HT1080 (cell line): Measurements from ENCODE around the gene TGM2. TPM values are rescaled to one million over a fixed set of nuclear protein-coding genes. Genes with fewer than 3 reads are reported as not detected.
A peak's percentile ranks its signal among the peaks of the same experiment; 100 is the strongest.

Experiments used
- DNase-seq: peaks from one replicate; pipeline ENCODE4 v3.0.0-alpha.2; 2015; ENCODE audit warnings: low read depth
- total RNA-seq: library from RNA; depleted of rRNA; stranded (reverse); fragments of >200 nt; shearing (Covaris generic); gene quantifications from 2 replicates; pipeline ENCODE4 v1.2.3, GENCODE V29; 2014

Gene TGM2
- total RNA-seq, 1 experiment from 2014 or later = 146 TPM

DNA sequence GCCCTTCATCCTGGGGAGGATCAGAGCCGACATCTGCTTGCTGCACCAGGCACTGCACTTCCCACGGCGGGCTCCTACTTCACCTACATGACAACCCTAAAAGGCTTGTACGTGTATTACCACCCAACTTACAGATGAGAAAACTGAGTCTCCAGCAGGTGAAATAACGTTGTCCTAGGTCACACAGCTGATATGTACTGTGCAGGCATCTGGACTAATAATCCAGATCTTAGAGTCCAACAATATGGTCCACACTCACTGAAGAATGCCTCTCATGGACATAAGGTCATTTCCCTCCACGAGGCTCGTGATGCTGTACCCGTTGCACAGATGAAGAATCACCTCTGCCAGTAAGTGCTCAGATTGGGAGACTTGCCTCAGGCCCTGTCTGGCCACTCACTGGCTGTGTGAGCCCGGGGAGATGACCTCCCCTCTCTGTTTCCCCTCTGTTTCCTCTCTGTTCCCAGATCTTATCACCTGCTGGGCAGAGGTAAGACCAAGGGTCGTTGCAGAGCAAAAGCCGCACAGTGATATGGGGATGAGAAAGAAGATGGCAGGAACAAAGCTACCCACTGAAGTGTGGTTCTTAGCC, 32.1 kb downstream of the TGM2 start:
- no peak for DNase-seq

DNA sequence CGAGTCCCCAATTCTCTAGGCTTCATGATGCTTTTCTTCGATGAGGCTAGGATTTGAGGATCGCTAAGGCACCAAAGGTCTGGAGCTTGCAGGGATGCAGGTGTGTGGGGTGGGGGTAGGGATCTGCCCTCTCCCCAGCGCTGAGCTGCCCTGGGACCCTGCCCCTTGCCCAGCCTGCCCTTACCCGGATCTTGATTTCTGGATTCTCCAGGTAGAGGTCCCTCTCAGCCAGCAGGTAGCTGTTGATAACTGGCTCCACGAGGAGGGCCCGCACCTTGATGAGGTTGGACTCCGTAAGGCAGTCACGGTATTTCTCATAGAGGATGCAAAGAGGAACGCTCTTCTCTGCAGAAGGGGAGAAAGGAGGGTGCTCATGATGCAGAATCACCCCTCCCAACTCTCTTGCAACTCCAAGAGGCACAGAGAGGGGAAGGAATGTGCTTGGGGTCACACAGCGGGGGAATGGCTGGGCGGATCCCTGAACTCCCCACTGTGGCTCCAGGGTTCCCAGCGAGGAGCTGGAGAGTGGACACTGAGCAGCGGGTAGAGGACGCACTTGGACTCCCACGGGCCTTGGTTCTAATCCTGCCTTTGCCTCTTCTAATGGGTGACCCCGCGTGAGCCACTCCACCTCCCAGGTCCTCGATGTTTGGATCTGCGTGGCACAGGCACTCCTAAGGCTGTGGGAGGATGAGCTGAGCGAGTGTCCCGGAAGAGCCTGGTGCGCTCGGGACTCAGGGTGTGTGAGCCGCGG, 32.7 kb downstream of the TGM2 start:
- DNase-seq = no peak

DNA sequence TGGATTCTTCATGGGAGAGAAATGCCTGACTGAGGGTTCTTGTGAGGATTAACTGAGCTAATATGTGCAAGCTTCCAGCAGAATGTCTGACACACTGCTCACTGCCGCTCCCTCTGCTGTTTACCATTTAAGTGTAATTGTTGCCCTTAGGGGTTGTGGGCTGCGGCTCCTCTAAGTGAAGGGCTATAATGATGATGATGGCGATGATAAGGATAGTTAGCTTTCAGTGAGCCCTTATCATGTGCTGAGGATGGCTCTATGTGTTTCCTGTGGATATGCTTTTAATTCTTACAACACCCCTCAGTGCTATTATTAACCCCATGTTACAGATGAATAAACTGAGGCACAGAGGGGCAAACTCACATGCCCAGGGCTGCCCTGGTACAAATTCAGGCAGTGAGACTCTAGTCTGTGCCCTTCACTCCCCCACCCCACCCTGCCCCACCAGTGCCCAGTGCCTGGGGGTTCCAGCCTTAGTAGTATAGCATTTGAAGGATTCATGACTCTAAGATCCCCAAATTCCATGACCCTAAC, 33.4 kb downstream of the TGM2 start:
- no peak for DNase-seq

DNA sequence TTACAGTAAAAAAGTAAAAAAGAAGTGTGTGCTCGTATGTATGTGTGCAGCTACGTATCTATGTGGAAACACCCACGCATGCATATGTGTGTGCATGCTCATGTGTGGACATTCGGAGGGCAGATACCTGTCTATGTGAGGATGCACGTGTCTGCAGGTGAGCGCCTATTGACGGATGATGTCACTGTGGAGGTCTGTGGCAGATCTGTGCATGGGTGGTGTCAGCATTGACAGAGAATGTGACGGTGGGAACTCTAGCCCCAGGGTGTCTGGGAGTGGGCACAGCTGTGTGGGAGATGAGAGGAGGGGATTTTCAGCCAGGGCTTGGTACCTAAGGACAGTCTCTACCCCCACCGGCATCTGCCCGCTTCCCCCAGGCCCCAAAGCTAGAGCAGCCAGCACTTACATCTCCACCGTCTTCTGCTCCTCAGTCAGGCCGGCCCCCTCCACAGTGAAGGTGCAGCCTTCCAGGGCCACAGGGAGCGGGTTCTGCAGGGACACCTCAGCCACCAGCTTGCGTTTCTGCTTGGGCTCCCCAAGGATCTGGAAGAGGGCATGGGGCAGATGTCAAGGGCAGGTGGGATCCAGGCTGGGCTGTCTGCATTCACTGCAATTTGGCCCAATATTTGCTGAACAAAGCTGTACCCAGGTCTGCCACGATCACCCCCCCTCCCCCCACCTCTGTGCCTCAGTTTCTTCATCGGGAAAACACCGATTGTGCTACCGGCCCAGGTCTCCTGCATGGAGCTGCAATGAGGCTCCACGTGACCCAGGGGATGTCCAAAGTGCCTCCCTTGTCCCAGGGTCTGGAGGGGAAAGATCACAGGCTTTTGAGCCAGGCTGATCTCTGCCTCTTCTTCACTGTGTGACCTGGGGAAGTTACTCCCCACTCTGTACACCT, 34.1 kb downstream of the TGM2 start:
- no peak for DNase-seq

DNA sequence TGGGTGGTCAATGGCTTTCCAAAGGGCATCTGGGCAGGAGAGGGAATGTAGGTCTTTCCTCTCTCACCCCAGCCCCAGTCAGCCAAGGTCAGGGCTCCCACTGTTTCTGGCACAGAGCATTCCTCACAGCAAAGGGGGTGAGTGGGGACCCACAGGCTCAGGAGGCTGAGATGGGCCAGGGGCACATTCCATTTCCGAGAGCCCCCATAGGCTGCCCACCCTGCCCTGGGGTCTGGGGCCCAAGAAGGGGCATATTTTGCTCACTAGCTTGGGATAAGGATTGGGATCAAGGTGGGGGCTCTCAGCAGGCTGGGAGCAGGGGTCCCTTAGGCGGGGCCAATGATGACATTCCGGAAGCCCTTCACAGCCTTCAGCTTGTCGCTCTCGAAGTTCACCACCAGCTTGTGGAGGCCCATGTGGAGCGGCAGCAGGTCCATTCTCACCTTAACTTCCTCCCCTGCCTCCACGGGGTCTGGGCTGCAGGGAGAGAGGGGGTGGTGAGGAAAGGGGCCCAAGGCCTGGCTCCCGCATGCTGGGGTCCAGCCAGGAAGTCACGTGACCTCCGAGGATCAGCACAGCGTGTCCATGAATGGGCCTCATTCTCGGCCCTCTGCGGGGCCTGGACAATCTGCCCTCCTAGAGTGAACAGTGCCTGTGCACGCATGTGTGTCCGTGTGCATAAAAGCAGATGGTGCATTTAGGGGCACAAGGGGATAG, 35.0 kb downstream of the TGM2 start:
- no peak for DNase-seq

DNA sequence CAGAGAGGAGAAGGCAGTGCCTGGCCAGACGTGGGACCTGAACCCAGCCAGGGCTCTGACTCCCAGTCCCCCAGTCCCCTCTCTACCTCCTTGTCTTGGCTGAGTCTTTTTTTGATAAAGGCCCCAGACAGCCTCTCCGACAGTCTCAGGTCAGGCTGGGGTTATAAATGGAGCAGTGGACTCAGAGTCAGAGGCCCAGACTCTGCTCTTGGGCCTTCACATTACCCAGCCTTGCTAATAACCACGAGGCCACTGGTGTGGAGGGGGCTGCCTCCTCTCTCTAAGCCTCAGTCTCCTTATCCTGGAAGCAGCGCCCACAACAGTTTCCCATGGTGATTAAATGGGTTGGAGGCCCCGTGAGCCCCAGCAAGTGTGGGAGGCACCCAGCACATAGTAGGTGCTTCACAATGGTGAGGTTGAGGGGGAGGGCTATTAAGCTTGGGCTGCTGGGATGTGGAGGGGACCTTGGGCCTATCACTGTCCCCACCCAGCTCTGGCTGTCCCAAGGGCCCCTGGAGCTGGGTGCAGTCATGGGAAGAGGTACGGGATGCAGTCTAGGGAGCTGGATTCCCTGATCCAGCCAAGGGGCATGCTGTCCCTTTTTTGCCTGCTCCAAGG, 35.7 kb downstream of the TGM2 start:
- no peak for DNase-seq

DNA sequence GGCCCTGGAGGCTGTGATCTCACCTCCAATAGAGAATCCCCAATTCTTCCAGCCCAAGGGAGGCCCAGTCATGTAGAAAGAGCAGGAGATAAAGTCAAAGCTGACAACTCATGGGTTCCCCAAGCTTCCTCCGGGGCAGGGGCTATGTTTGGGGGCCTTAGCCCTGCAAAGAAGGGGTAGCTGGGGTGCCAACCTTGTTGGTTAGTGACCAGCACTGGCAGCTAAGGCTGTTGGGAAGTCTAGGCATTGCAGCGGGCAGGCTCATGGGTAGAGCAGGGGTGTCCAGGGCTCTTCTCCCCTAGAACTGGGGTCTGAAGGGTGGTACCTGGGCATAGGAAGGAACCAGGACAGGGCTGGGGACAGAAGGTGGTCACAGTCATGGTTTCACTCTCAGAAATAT, 36.4 kb downstream of the TGM2 start:
- DNase-seq = no peak

DNA sequence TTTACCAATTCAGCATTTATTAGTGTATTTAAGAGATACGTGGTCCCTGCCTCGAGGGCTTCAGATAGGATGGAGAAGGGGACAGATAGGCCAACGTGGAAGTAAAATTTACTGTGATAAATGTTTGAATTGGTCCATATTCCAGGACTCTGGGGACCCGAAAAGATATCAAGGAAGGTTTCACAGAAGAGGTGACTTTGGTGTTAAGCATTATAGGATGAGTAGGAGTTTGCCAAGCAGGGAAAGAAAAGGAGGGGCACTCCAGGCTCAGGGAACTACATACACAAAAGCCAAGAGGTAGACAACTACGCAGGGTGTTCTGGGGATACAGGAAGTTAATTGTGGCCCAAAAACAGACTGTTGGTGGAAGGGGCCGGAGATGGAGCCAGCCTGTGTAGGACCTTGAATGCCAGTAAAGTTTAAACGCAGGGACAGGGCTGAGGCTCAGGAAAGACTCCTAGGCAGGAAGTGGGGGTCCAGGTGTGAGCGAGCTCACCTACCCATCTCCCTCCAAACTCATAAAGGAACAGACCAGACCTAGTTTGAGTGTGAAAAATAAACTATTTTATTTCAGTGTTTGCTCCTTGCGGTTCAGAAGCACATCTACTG, 37.0 kb downstream of the TGM2 start:
- no peak for DNase-seq

DNA sequence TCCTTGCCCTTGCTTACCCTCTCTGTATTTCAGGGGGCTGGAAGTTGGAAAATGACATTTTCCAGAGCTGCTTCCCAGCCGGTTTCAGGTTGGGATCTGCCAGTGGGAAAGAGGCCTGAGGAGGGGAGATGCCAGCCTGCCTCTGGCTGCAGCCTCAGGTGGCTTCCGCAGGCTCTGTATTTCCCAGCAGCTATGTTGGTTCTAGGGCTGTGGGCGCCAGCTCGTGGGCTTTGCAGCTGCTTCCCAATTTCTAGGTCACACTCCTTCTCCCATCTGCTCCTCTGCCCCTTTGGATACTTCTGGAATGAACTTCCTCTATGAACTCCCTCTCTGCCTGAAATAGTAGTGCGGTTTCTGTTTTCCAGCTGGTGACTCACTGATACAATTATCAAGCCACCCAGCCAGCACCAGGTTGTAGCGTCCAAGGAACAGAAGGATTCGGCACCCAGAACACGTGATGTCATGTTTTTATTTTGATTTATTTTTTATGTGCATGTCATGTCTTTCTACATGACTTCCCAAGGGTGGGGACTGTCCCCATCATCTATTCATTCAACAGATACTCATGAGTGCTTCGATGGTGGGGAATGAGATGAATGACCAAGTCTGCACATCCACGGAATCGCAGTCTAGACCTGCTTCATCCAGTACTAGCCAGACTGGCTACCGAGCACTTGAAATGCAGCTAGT, 38.0 kb downstream of the TGM2 start:
- peak; percentile 93 for DNase-seq

DNA sequence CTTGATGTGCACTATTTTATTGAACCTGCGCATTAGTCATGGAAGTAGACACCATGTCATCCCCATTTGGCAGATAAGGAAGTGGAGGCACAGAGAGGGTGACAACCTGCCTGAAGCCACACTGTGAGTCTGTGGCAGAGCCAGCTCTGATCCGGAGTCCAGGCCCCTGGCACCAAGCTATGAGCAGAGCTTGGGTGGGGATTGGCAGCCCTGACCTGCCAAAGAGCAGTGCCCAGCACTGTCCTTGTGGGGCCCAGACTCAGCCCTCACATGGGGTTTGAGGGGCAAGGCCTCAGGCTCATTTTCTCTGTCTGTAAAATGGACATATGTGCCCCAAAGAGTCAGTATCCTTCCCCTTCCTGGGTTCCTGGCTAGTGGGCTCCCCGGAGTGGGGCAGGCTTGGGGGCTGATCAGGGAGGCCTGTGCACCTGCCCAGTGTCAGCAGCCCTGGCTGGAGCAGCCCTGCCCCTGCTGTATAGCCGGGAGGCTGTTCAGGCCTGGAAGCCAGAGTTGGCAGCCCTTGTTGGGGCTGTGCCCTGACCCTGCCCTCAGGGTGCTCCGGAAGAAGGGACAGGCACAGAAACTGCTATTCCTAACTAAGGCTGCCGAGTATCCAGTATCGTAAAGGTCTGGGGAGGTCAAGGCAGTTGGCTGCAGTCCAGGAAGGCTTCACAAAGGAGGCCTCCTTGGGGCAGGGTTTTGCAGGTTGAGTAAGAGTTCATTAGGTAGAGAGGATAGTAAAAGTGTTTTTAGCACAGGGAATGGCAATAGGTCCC, 38.7 kb downstream of the TGM2 start:
- no peak for DNase-seq

DNA sequence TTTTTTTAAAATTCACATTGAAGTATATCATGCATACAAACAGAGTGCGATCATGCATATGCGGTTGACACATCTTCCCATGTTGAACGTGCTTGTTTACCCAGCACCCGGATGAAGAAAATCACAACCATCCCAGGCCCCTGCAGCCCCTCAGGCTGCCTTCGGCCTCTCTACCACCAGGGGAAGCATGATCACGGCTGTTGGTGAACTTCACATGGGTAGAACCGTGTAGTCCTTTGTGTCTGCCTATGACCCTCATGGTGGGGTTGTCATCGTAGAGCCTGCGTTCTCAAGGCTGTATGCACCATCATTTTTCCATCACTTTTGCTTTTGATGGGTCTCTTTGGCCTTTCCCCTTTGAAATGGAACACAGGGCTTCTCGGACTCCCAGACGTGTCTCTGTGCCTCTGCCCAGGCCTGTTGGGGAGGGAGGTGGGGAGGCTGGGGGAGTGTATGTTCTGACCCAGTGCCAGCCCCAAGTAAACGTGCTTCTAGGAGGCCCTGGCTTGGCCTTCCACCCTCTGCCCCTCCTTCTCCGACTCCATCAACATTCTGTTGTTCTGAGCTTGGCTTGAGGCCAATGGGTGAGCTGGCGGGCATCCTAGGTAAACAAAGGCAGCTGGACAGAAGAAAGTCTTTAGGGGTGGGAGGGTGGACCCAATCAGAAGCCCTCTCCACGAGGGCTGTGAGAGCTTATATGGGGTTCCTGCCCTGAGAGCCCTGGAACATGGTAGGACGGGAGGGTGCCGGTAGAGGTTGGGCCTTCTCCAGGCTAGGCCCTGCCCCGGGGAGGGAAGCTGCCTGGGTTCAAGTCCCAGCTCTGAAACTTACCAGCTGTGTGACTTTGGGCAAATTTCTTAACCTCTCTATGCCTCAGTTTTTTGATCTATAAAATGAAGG, 39.7 kb downstream of the TGM2 start:
- DNase-seq = no peak

DNA sequence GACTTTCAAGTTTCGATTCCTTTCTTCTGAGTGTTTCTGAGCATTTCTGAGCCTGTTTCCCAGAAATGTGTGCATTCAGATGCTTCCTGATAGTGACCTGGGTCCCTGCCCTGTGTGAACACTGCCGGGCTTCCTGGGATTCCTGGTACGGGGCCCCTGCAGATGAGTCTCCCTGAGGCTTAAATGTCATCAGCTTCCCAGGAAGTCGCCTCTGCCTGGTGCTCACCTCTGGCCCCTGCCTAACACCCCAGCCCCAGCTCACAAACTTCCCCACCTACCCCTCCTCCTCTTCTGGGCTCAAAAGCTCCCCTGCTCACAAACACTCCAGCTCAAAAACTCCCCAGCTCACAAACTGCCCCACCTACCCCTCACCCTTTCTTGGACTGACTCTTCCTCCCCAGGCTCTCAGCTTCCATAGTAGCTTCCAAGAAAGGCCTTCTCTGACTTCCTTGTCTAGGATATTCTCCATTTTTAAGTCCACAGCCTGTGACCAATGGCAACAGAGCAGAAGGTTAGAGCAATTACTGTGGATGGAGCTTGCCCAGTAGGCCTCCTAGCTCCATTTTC, 42.0 kb downstream of the TGM2 start:
- DNase-seq = no peak

DNA sequence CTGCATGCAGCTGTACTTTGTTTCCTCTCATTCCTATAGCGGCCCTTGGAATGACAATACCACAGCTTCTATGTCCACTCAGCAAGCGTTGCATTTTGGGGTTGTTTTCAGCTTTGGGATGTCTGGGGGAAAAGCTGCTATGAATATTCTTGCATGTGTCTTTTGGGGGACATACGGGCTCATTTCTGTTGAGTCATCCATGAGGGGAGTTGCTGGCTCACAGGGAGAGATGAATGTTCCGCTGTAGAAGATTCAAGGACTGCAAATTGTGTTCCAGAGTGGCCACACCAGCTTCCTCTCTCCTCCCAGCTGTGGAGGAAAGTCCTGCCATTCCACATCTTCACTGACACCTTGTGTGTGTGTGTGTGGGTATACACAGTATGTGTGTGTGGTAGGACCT, 43.3 kb downstream of the TGM2 start:
- no peak for DNase-seq

DNA sequence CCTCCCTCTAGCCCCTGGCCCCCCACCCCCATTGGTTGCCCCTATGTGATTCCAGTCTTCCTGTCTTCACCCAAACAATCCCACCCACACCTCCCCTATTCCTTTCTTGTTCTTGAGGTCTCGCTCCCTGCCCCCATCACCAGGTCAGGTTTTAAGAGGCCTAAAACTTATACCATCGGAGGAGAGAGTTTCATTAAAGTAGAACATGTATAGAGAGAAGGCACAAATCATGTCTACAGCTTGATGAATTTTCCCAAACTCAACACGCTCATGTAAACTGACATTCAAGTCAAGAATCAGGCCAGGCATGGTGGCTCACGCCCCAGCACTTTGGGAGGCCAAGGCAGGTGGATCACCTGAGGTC, 44.5 kb downstream of the TGM2 start:
- DNase-seq = no peak

DNA sequence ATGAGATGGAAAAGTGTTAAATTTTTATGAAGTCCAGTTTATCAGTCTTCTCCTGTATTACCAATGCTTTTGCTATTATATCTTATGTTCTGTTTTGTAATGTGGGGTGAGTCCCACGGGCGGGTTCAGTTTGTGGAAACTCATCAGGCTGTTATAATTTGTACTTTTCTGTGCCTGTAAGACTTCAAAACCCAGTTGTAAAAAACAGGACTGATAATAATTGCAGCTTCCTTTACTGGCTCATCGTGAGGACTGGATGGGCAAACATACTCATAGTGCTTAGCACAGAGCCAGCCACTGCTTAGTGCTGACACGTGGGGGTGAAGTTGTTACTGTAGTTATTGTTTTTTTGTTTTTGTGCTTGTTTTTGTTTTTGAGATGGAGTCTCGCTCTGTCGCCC, 45.6 kb downstream of the TGM2 start:
- DNase-seq = no peak

DNA sequence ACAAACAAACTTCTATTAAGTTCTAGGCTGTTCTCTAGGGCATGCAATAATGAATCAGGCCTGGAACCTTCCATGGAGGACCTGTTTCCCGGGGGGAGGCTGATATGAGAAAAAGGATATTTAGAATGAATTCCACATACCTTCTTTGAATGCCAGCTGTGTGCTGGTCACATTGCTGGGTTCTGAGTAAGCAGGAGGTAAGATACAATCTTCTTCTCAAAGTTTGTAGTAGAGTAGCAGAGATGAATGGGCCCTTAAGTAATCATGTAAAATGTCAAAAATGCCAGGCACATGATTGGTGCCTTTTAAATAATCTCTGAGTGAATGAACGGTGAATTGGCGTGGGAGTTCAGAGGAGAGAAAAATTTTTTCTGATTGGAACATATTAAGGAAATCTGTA, 47.4 kb downstream of the TGM2 start:
- peak; percentile 93 for DNase-seq

DNA sequence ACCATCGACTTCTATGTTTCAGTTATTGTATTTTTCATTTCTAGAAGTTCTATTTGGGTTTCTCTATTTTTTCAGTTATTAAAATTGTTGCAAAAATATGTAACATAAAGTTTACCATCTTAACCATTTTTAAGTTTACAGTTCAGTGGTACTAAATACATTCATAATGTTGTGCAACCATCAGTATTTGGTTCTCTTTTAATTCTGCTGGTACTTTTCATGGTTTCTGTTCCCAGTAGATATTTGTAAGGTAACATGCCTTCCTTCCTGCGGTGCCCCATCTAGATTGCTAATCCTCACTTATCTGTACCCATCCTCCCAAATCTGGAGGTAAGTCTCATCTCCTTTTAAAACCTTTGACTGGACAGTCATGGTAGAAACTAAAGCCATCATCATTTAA, 47.9 kb downstream of the TGM2 start:
- no peak for DNase-seq
